DND-41 (cell line): Measurements from ENCODE around the gene MMD.

Source experiments
- EZH2 ChIP-seq: IDR thresholded peaks from 3 replicates; pipeline ENCODE4 v1.6.1; 2012; ENCODE audit warnings: borderline replicate concordance, low read depth, mild to moderate bottlenecking, moderate library complexity, low read length, inconsistent platforms; ENCODE audit not compliant: severe bottlenecking
- TF ChIP-seq, protein P1 (sequence below): IDR thresholded peaks from 2 replicates; pipeline ENCODE4 v1.5.1; 2012; ENCODE audit warnings: borderline replicate concordance, low read length, moderate library complexity, mild to moderate bottlenecking; ENCODE audit not compliant: poor library complexity, severe bottlenecking; ENCODE audit errors: extremely low read depth

GRCh38 chr17:55345132-55345531 is 76.5 kb downstream of the MMD start:
- TF ChIP-seq, protein P1, sequence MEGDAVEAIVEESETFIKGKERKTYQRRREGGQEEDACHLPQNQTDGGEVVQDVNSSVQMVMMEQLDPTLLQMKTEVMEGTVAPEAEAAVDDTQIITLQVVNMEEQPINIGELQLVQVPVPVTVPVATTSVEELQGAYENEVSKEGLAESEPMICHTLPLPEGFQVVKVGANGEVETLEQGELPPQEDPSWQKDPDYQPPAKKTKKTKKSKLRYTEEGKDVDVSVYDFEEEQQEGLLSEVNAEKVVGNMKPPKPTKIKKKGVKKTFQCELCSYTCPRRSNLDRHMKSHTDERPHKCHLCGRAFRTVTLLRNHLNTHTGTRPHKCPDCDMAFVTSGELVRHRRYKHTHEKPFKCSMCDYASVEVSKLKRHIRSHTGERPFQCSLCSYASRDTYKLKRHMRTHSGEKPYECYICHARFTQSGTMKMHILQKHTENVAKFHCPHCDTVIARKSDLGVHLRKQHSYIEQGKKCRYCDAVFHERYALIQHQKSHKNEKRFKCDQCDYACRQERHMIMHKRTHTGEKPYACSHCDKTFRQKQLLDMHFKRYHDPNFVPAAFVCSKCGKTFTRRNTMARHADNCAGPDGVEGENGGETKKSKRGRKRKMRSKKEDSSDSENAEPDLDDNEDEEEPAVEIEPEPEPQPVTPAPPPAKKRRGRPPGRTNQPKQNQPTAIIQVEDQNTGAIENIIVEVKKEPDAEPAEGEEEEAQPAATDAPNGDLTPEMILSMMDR: no peak
- TF ChIP-seq EZH2: no peak
